ENCODE data around the gene MTAP.

GRCh38 chr9:21901546-21901945, 99.1 kb downstream of the MTAP start:
- TF ChIP-seq CTCF (IDR thresholded peaks at IDR 0.05): no peak
- TF ChIP-seq EP300 (IDR thresholded peaks at IDR 0.05; ENCODE audit: low read depth): no peak
- no peak for TF ChIP-seq POLR2A (IDR thresholded peaks at IDR 0.05)

Data from transverse colon (tissue), 3 donors.